Karpas-422 (cell line): Measurements from ENCODE around the gene MTERF4. TPM values are rescaled to one million over a fixed set of nuclear protein-coding genes. Genes with fewer than 3 reads are reported as not detected.

Experiments
- DNase-seq: peaks from one replicate; pipeline ENCODE4 v3.0.0-alpha.2; 2015
- H2AFZ ChIP-seq: fragments of 200-600 bp; sonication (generic); 2 replicates; pipeline ENCODE4 v1.6.1; 2014; ENCODE audit warnings: antibody characterized with exemption, low read length, mixed read lengths
- H3K27ac ChIP-seq: fragments of 200-600 bp; sonication (generic); 2 replicates; pipeline ENCODE4 v1.5.1; 2014; ENCODE audit warnings: mild to moderate bottlenecking, low read length, moderate library complexity
- H3K27me3 ChIP-seq: fragments of 200-600 bp; sonication (generic); 2 replicates; pipeline ENCODE4 v1.6.1; 2014; ENCODE audit warnings: low read length, mixed read lengths
- H3K36me3 ChIP-seq: fragments of 200-600 bp; sonication (generic); 2 replicates; pipeline ENCODE4 v1.6.1; 2014; ENCODE audit warnings: low read length, mixed read lengths; ENCODE audit not compliant: insufficient read depth
- H3K4me1 ChIP-seq: fragments of 200-600 bp; sonication (generic); 2 replicates; pipeline ENCODE4 v1.6.1; 2014; ENCODE audit warnings: mild to moderate bottlenecking, low read length, mixed read lengths
- H3K4me2 ChIP-seq: fragments of 200-600 bp; sonication (generic); 2 replicates; pipeline ENCODE4 v1.6.1; 2014; ENCODE audit warnings: low read length, low read depth, mild to moderate bottlenecking; ENCODE audit not compliant: poor library complexity, severe bottlenecking
- H3K4me3 ChIP-seq: fragments of 200-600 bp; sonication (generic); 2 replicates; pipeline ENCODE4 v1.5.1; 2014; ENCODE audit warnings: mild to moderate bottlenecking, antibody characterized with exemption, low read length, mixed read lengths
- H3K79me2 ChIP-seq: fragments of 200-600 bp; sonication (generic); 2 replicates; pipeline ENCODE4 v1.6.1; 2014; ENCODE audit warnings: mild to moderate bottlenecking, low read length, mixed read lengths
- H3K9ac ChIP-seq: fragments of 200-600 bp; sonication (generic); 2 replicates; pipeline ENCODE4 v1.6.0; 2014; ENCODE audit warnings: low read length
- H3K9me2 ChIP-seq: fragments of 200-600 bp; sonication (generic), shearing (Covaris generic); replicated peaks from 2 replicates; pipeline ENCODE4 v1.6.0; 2014; ENCODE audit warnings: mild to moderate bottlenecking, low read length, moderate library complexity; ENCODE audit not compliant: insufficient read depth
- H3K9me3 ChIP-seq: fragments of 300-700, 200-600 bp; sonication (generic); 2 replicates; pipeline ENCODE4 v1.6.1; 2014; ENCODE audit warnings: low read length, mixed read lengths
- H4K20me1 ChIP-seq: fragments of 200-600 bp; sonication (generic); 2 replicates; pipeline ENCODE4 v1.6.1; 2014; ENCODE audit warnings: mild to moderate bottlenecking, antibody characterized with exemption, low read length, low read depth; ENCODE audit not compliant: insufficient read depth
- total RNA-seq: library from RNA; depleted of rRNA; stranded (reverse); fragments of >200 nt; shearing (Covaris generic); gene quantifications from 2 replicates; pipeline ENCODE4 v1.2.3, GENCODE V29; 2014; ENCODE audit warnings: low replicate concordance

Gene MTERF4
- total RNA-seq, 1 experiment from 2014 or later: 49.5 TPM

- Histone ChIP-seq H3K27me3 (no peaks in the 10 kb centered on the region), H3K79me2 (peaks cover 5% of the 10 kb centered on the region; the same call in 1 of the 2 replicates), H3K9me3 (no peaks in the 10 kb centered on the region), H3K9me2 (no peaks in the 10 kb centered on the region), H4K20me1 (no peaks in the 10 kb centered on the region), H3K9ac (no peak overlapping the region), H3K4me3 (no peak overlapping the region), H3K4me1 (no peaks in the 10 kb centered on the region), H3K27ac (no peak overlapping the region), H3K4me2 (no peak overlapping the region), H3K36me3 (no peaks in the 10 kb centered on the region), H2AFZ (no peak overlapping the region)
- DNase-seq: no peak
Measured at GRCh38 chr2:241136661-241137260, 34.7 kb upstream of the MTERF4 start.

- no peaks in the 10 kb centered on the region for H3K9me3 ChIP-seq
- H4K20me1 ChIP-seq: no peaks in the 10 kb centered on the region
- no peak overlapping the region for H3K4me3 ChIP-seq
- H3K79me2 ChIP-seq: 0 out of 2 replicates have a peak, but pooled peaks cover 3% of the 10 kb centered on the region
- no peak overlapping the region for H3K4me2 ChIP-seq
- H2AFZ ChIP-seq: no peak overlapping the region
- H3K36me3 ChIP-seq: no peaks in the 10 kb centered on the region
- no peaks in the 10 kb centered on the region for H3K4me1 ChIP-seq
- no peak overlapping the region for H3K27ac ChIP-seq
- no peaks in the 10 kb centered on the region for H3K27me3 ChIP-seq
- H3K9me2 ChIP-seq: no peaks in the 10 kb centered on the region
- H3K9ac ChIP-seq: no peak overlapping the region
- no peak for DNase-seq
Measured at GRCh38 chr2:241136191-241136590, 34.1 kb upstream of the MTERF4 start.

- H2AFZ ChIP-seq: no peak overlapping the region
- H3K79me2 ChIP-seq: 0 out of 2 replicates have a peak, but pooled peaks cover 1% of the 10 kb centered on the region
- no peaks in the 10 kb centered on the region for H3K36me3 ChIP-seq
- H3K27ac ChIP-seq: no peak overlapping the region
- no peaks in the 10 kb centered on the region for H3K4me1 ChIP-seq
- no peaks in the 10 kb centered on the region for H3K27me3 ChIP-seq
- no peaks in the 10 kb centered on the region for H4K20me1 ChIP-seq
- H3K4me3 ChIP-seq: no peak overlapping the region
- DNase-seq: no peak
- H3K9me2 ChIP-seq: no peaks in the 10 kb centered on the region
- H3K9me3 ChIP-seq: no peaks in the 10 kb centered on the region
- H3K4me2 ChIP-seq: no peak overlapping the region
- no peak overlapping the region for H3K9ac ChIP-seq
Measured at GRCh38 chr2:241135737-241136136, 33.6 kb upstream of the MTERF4 start.

- H3K79me2 ChIP-seq: no peaks in the 10 kb centered on the region
Measured at GRCh38 chr2:241134711-241135110, 32.6 kb upstream of the MTERF4 start.

GRCh38 chr2:241133436-241133820 lies 31.3 kb upstream of the MTERF4 start:
- Histone ChIP-seq H3K4me1 (no peaks in the 10 kb centered on the region), H3K27me3 (no peaks in the 10 kb centered on the region), H3K4me2 (no peak overlapping the region), H4K20me1 (no peaks in the 10 kb centered on the region), H3K27ac (no peak overlapping the region), H3K36me3 (no peaks in the 10 kb centered on the region; the same call in 1 of the 2 replicates), H3K9ac (no peak overlapping the region), H3K79me2 (no peaks in the 10 kb centered on the region), H3K9me2 (no peaks in the 10 kb centered on the region), H3K9me3 (no peaks in the 10 kb centered on the region), H3K4me3 (no peak overlapping the region), H2AFZ (no peak overlapping the region)
- no peak for DNase-seq

More at GRCh38 chr2:241134711-241135110, 32.6 kb upstream of the MTERF4 start:
- Histone ChIP-seq H4K20me1 (no peaks in the 10 kb centered on the region), H3K9me2 (no peaks in the 10 kb centered on the region), H3K36me3 (no peaks in the 10 kb centered on the region; the same call in 1 of the 2 replicates), H3K27ac (no peak overlapping the region), H3K4me3 (no peak overlapping the region), H3K27me3 (no peaks in the 10 kb centered on the region), H3K9me3 (no peaks in the 10 kb centered on the region), H3K4me1 (no peaks in the 10 kb centered on the region), H3K4me2 (no peak overlapping the region), H2AFZ (no peak overlapping the region), H3K9ac (no peak overlapping the region)
- DNase-seq: no peak

GRCh38 chr2:241132538-241133435 lies 30.7 kb upstream of the MTERF4 start:
- H3K79me2 ChIP-seq: no peaks in the 10 kb centered on the region
- H4K20me1 ChIP-seq: no peaks in the 10 kb centered on the region
- H3K27ac ChIP-seq: no peak overlapping the region
- H3K9me2 ChIP-seq: no peaks in the 10 kb centered on the region
- no peaks in the 10 kb centered on the region for H3K27me3 ChIP-seq
- no peak overlapping the region for H2AFZ ChIP-seq
- no peak overlapping the region for H3K4me3 ChIP-seq
- H3K9ac ChIP-seq: no peak overlapping the region
- no peak for DNase-seq
- no peaks in the 10 kb centered on the region for H3K9me3 ChIP-seq
- no peaks in the 10 kb centered on the region; the same call in 1 of the 2 replicates for H3K36me3 ChIP-seq
- no peaks in the 10 kb centered on the region for H3K4me1 ChIP-seq
- H3K4me2 ChIP-seq: no peak overlapping the region

- H3K4me2 ChIP-seq: no peak overlapping the region
- no peaks in the 10 kb centered on the region for H4K20me1 ChIP-seq
- H3K4me1 ChIP-seq: no peaks in the 10 kb centered on the region
- no peak overlapping the region for H3K9ac ChIP-seq
- H3K36me3 ChIP-seq: no peaks in the 10 kb centered on the region; the same call in 1 of the 2 replicates
- H2AFZ ChIP-seq: no peak overlapping the region
- no peak overlapping the region for H3K4me3 ChIP-seq
- DNase-seq: no peak
- no peaks in the 10 kb centered on the region for H3K9me2 ChIP-seq
- no peak overlapping the region for H3K27ac ChIP-seq
- no peaks in the 10 kb centered on the region for H3K9me3 ChIP-seq
- H3K27me3 ChIP-seq: no peaks in the 10 kb centered on the region
- H3K79me2 ChIP-seq: no peaks in the 10 kb centered on the region
Measured at GRCh38 chr2:241131531-241131930, 29.4 kb upstream of the MTERF4 start.

GRCh38 chr2:241130316-241130715 lies 28.2 kb upstream of the MTERF4 start:
- Histone ChIP-seq H3K36me3 (no peaks in the 10 kb centered on the region; the same call in 1 of the 2 replicates), H3K9ac (no peak overlapping the region), H3K79me2 (no peaks in the 10 kb centered on the region), H3K27me3 (no peaks in the 10 kb centered on the region), H3K4me1 (no peaks in the 10 kb centered on the region), H3K4me2 (no peak overlapping the region), H2AFZ (no peak overlapping the region), H3K9me2 (no peaks in the 10 kb centered on the region), H3K9me3 (no peaks in the 10 kb centered on the region), H3K27ac (no peak overlapping the region), H4K20me1 (no peaks in the 10 kb centered on the region), H3K4me3 (no peak overlapping the region)
- DNase-seq: no peak
